ENCODE results near the gene PFDN6. TPM values are rescaled to one million over a fixed set of nuclear protein-coding genes. Genes with fewer than 3 reads are reported as not detected.

Gene PFDN6
- total and polyA plus RNA-seq, 9 of the 15 experiments (the other 6 are each of a cell fraction or from before 2014, with no cell fraction given): 6.8 to 475 (median 216) TPM

GRCh38 chr6:33299237-33299944 is 10.0 kb downstream of the PFDN6 start (continued):
- TF ChIP-seq, protein P1, sequence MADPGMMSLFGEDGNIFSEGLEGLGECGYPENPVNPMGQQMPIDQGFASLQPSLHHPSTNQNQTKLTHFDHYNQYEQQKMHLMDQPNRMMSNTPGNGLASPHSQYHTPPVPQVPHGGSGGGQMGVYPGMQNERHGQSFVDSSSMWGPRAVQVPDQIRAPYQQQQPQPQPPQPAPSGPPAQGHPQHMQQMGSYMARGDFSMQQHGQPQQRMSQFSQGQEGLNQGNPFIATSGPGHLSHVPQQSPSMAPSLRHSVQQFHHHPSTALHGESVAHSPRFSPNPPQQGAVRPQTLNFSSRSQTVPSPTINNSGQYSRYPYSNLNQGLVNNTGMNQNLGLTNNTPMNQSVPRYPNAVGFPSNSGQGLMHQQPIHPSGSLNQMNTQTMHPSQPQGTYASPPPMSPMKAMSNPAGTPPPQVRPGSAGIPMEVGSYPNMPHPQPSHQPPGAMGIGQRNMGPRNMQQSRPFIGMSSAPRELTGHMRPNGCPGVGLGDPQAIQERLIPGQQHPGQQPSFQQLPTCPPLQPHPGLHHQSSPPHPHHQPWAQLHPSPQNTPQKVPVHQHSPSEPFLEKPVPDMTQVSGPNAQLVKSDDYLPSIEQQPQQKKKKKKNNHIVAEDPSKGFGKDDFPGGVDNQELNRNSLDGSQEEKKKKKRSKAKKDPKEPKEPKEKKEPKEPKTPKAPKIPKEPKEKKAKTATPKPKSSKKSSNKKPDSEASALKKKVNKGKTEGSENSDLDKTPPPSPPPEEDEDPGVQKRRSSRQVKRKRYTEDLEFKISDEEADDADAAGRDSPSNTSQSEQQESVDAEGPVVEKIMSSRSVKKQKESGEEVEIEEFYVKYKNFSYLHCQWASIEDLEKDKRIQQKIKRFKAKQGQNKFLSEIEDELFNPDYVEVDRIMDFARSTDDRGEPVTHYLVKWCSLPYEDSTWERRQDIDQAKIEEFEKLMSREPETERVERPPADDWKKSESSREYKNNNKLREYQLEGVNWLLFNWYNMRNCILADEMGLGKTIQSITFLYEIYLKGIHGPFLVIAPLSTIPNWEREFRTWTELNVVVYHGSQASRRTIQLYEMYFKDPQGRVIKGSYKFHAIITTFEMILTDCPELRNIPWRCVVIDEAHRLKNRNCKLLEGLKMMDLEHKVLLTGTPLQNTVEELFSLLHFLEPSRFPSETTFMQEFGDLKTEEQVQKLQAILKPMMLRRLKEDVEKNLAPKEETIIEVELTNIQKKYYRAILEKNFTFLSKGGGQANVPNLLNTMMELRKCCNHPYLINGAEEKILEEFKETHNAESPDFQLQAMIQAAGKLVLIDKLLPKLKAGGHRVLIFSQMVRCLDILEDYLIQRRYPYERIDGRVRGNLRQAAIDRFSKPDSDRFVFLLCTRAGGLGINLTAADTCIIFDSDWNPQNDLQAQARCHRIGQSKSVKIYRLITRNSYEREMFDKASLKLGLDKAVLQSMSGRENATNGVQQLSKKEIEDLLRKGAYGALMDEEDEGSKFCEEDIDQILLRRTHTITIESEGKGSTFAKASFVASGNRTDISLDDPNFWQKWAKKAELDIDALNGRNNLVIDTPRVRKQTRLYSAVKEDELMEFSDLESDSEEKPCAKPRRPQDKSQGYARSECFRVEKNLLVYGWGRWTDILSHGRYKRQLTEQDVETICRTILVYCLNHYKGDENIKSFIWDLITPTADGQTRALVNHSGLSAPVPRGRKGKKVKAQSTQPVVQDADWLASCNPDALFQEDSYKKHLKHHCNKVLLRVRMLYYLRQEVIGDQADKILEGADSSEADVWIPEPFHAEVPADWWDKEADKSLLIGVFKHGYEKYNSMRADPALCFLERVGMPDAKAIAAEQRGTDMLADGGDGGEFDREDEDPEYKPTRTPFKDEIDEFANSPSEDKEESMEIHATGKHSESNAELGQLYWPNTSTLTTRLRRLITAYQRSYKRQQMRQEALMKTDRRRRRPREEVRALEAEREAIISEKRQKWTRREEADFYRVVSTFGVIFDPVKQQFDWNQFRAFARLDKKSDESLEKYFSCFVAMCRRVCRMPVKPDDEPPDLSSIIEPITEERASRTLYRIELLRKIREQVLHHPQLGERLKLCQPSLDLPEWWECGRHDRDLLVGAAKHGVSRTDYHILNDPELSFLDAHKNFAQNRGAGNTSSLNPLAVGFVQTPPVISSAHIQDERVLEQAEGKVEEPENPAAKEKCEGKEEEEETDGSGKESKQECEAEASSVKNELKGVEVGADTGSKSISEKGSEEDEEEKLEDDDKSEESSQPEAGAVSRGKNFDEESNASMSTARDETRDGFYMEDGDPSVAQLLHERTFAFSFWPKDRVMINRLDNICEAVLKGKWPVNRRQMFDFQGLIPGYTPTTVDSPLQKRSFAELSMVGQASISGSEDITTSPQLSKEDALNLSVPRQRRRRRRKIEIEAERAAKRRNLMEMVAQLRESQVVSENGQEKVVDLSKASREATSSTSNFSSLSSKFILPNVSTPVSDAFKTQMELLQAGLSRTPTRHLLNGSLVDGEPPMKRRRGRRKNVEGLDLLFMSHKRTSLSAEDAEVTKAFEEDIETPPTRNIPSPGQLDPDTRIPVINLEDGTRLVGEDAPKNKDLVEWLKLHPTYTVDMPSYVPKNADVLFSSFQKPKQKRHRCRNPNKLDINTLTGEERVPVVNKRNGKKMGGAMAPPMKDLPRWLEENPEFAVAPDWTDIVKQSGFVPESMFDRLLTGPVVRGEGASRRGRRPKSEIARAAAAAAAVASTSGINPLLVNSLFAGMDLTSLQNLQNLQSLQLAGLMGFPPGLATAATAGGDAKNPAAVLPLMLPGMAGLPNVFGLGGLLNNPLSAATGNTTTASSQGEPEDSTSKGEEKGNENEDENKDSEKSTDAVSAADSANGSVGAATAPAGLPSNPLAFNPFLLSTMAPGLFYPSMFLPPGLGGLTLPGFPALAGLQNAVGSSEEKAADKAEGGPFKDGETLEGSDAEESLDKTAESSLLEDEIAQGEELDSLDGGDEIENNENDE (IDR thresholded peaks at IDR 0.05; ENCODE audit: low read depth, low read length): no peak
- TF ChIP-seq FOXK2 (conservative IDR thresholded peaks at IDR 0.05 in 1 of 2, IDR thresholded peaks at IDR 0.05 in 1 of 2; ENCODE audit: low read depth in 2 of 2): peak; percentile 91 to 92
- TF ChIP-seq, protein P2, sequence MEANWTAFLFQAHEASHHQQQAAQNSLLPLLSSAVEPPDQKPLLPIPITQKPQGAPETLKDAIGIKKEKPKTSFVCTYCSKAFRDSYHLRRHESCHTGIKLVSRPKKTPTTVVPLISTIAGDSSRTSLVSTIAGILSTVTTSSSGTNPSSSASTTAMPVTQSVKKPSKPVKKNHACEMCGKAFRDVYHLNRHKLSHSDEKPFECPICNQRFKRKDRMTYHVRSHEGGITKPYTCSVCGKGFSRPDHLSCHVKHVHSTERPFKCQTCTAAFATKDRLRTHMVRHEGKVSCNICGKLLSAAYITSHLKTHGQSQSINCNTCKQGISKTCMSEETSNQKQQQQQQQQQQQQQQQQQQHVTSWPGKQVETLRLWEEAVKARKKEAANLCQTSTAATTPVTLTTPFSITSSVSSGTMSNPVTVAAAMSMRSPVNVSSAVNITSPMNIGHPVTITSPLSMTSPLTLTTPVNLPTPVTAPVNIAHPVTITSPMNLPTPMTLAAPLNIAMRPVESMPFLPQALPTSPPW (CRISPR knock-in tag; IDR thresholded peaks at IDR 0.05): peak; percentile 66
- TF ChIP-seq FOXM1 (IDR thresholded peaks at IDR 0.05; ENCODE audit: low read depth): peak; percentile 80
- TF ChIP-seq FOXM1 (CRISPR knock-in tag; IDR thresholded peaks at IDR 0.05; ENCODE audit: low read depth): peak; percentile 33; the same call in 1 of the 2 replicates
- TF ChIP-seq ZFP1 (CRISPR knock-in tag; IDR thresholded peaks at IDR 0.05): no peak; the same call in none of the 2 replicates
- no peak for TF ChIP-seq CHAMP1 (IDR thresholded peaks at IDR 0.05)
- peak; percentile 85 for TF ChIP-seq TAF9B (IDR thresholded peaks at IDR 0.05; ENCODE audit: partially characterized antibody)
- no peak for TF ChIP-seq HNRNPK (IDR thresholded peaks at IDR 0.05; ENCODE audit: low read depth, low read length, poor library complexity, severe bottlenecking)
- TF ChIP-seq ATF4 (CRISPR knock-in tag; IDR thresholded peaks at IDR 0.05): peak; percentile 26; the same call in 1 of the 2 replicates

Data from K562 (cell line).